Natural killer cell (primary cell): ENCODE data around the gene ZNF775. TPM values are rescaled to one million over a fixed set of nuclear protein-coding genes. Genes with fewer than 3 reads are reported as not detected.
"Not testable (repeated sequence)": the region's sequence is repeated elsewhere in the genome, so short reads cannot be mapped to it uniquely, and the experiment has no call there.

Experiments used
- ATAC-seq, 3 donors: fragments of 150-1000 bp in 2 of 3; fragments of 200-7000 bp in 1 of 3; cut with Tn5 transposase; 1 replicate in 1 of 3; 2 replicates in 2 of 3; pipeline ENCODE4 v1.10.0; 2021; ENCODE audit warnings: mild to moderate bottlenecking in 2 of 3, moderate library complexity in 2 of 3
- DNase-seq, 2 donors: peaks; one replicate each; pipeline versions ENCODE4 v3.0.0 to v3.0.0-alpha.2; 2013 to 2021; ENCODE audit warnings: mixed read lengths in 1 of 2
- H3K27ac ChIP-seq: one replicate; pipeline ENCODE4 v1.5.1; 2013; ENCODE audit warnings: mild to moderate bottlenecking, low read length
- H3K27me3 ChIP-seq: one replicate; pipeline ENCODE4 v1.6.1; 2013; ENCODE audit warnings: low read length; ENCODE audit not compliant: control insufficient read depth, insufficient read depth
- H3K36me3 ChIP-seq: one replicate; pipeline ENCODE4 v1.6.1; 2013; ENCODE audit warnings: low read length; ENCODE audit not compliant: control insufficient read depth, insufficient read depth
- H3K4me1 ChIP-seq: one replicate; pipeline ENCODE4 v1.6.1; 2013; ENCODE audit warnings: low read length; ENCODE audit not compliant: control insufficient read depth, insufficient read depth
- H3K4me3 ChIP-seq: one replicate; pipeline ENCODE4 v1.5.1; 2013; ENCODE audit warnings: low read length
- H3K9me3 ChIP-seq: one replicate; pipeline ENCODE4 v1.6.1; 2013; ENCODE audit warnings: low read length; ENCODE audit not compliant: control insufficient read depth, insufficient read depth
- H3K27ac Mint-ChIP-seq, 2 donors: one replicate each; pipeline ENCODE4 v1.8.0; 2022; ENCODE audit warnings: mild to moderate bottlenecking in 2 of 2, mixed read lengths in 2 of 2, moderate library complexity in 1 of 2
- H3K27me3 Mint-ChIP-seq, 2 donors: one replicate each; pipeline ENCODE4 v1.8.0; 2022; ENCODE audit warnings: low read depth in 2 of 2, mixed read lengths in 2 of 2
- H3K36me3 Mint-ChIP-seq: one replicate; pipeline ENCODE4 v1.8.0; 2022; ENCODE audit warnings: mixed read lengths
- H3K4me1 Mint-ChIP-seq, 2 donors: one replicate each; pipeline ENCODE4 v1.8.0; 2022; ENCODE audit warnings: mixed read lengths in 2 of 2
- H3K4me3 Mint-ChIP-seq: one replicate; pipeline ENCODE4 v1.8.0; 2022; ENCODE audit warnings: mild to moderate bottlenecking, moderate library complexity, mixed read lengths
- H3K9me3 Mint-ChIP-seq, 2 donors: one replicate each; pipeline ENCODE4 v1.8.0; 2022; ENCODE audit warnings: mixed read lengths in 2 of 2
- WGBS: methylation state at CpG from one replicate; pipeline ENCODE4 v1.1.7; 2013; ENCODE audit warnings: missing lambda C conversion rate; ENCODE audit not compliant: insufficient coverage; 5-methylcytosine and 5-hydroxymethylcytosine counted together
- intact Hi-C: fragments of 100-400 bp; cut with micrococcal nuclease; formaldehyde crosslinking; loops from one replicate; pipeline ENCODE4 v1.14.2; 2022
- total RNA-seq, 4 donors: library from RNA; stranded (reverse); fragments of 120-200 nt in 1 of 4; gene quantifications; one replicate each; pipeline versions ENCODE4 v1.2.3 to v1.2.4, GENCODE V29; 2013 to 2022
- TF ChIP-seq, protein P1 (sequence below): fragments of 200-600 bp; IDR thresholded peaks from one replicate; pipeline ENCODE4 v1.8.0; 2022; ENCODE audit warnings: antibody characterized with exemption

The ZNF775 gene
- total RNA-seq, 3 donors from 2014 or later (not counting 1 experiment from before 2014, with no cell fraction given) = 1.3 to 2.7 (median 1.6) TPM

DNA sequence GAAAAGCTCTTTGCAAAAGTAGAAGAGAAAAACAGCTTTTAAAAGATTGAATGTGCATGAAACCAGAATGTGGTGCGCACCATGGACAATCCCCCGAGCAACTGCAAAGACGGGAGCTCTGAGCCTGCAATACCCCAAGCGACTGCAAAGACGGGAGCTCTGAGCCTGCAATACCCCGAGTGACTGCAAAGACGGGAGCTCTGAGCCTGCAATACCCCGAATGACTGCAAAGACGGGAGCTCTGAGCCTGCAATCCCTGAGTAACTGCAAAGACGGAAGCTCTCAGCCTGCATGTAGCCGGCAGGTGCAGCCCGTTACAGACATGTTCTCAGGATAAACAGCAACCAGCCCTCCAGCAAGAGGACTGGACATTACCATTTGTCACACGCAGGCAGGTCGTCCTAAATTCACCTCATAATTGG lies 6.2 kb downstream of the ZNF775 start:
- Histone ChIP-seq H3K27ac (no peak overlapping the region), H3K4me1 (peaks cover 5% of the 10 kb centered on the region), H3K9me3 (no peaks in the 10 kb centered on the region), H3K36me3 (no peaks in the 10 kb centered on the region), H3K27me3 (no peaks in the 10 kb centered on the region), H3K4me3 (no peak overlapping the region)
- H3K27ac Mint-ChIP-seq = no peak overlapping the region
- H3K27me3 Mint-ChIP-seq = no peaks in the 10 kb centered on the region
- no peak for DNase-seq
- no peak overlapping the region for H3K4me3 Mint-ChIP-seq
- no peak for ATAC-seq
- intact Hi-C loops = no loop called here
- H3K4me1 Mint-ChIP-seq = peaks cover 9 to 11% of the 10 kb centered on the region in 2 donors
- H3K36me3 Mint-ChIP-seq = no peaks in the 10 kb centered on the region
- H3K9me3 Mint-ChIP-seq = no peaks in the 10 kb centered on the region
- TF ChIP-seq, protein P1, sequence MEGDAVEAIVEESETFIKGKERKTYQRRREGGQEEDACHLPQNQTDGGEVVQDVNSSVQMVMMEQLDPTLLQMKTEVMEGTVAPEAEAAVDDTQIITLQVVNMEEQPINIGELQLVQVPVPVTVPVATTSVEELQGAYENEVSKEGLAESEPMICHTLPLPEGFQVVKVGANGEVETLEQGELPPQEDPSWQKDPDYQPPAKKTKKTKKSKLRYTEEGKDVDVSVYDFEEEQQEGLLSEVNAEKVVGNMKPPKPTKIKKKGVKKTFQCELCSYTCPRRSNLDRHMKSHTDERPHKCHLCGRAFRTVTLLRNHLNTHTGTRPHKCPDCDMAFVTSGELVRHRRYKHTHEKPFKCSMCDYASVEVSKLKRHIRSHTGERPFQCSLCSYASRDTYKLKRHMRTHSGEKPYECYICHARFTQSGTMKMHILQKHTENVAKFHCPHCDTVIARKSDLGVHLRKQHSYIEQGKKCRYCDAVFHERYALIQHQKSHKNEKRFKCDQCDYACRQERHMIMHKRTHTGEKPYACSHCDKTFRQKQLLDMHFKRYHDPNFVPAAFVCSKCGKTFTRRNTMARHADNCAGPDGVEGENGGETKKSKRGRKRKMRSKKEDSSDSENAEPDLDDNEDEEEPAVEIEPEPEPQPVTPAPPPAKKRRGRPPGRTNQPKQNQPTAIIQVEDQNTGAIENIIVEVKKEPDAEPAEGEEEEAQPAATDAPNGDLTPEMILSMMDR = no peak
- WGBS = 94% methylated on average over 14 of the region's 14 CpGs

DNA sequence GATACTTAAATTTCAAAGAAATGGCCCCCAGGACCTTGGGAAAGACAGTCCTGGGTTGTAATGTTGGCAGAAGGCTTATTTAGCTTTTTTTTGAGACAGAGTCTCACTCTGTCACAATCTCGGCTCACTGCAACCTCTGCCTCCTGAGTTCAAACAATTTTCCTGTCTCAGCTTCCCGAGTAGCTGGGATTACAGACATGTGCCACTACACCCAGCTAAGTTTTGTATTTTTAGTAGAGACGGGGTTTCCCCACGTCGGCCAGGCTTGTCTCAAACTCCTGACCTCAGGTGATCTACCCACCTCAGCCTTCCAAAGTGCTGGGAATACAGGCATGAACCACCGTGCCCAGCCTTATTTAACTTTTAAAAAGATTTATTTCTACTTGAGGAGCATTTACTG lies 6.8 kb downstream of the ZNF775 start:
- H3K27me3 Mint-ChIP-seq, intact Hi-C loops, H3K27ac Mint-ChIP-seq, H3K36me3 ChIP-seq, ATAC-seq, H3K27ac ChIP-seq, H3K9me3 ChIP-seq, H3K4me1 ChIP-seq, H3K4me1 Mint-ChIP-seq, H3K36me3 Mint-ChIP-seq, H3K27me3 ChIP-seq, H3K9me3 Mint-ChIP-seq, DNase-seq, H3K4me3 Mint-ChIP-seq, H3K4me3 ChIP-seq: not testable (repeated sequence)
- WGBS = 92% methylated on average over 6 of the region's 6 CpGs

DNA sequence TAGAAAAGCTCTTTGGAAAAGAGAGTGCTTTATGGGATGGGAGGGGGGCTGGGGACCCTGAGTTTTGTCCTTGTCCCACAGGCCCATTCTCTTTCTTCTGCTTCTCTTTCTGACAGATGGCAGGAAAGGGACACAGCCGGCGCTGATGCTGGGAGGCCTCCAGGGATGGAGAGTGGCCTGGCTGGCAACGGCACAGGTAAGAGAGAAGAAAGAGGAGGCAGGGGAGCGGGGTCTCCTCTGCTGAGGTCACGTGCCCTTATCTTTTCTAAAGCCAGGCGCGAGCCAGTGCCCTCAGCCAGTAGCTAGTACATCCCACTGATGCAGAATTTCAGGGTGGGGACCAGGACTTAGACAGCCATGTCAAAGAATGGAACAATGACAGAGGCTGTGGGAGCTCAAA lies 9.2 kb downstream of the ZNF775 start:
- TF ChIP-seq, protein P1 = no peak
- Mint-ChIP-seq H3K4me3 (no peak overlapping the region), H3K36me3 (no peaks in the 10 kb centered on the region), H3K9me3 (no peaks in the 10 kb centered on the region), H3K4me1 (peaks cover 0 to 2% of the 10 kb centered on the region in 2 donors), H3K27me3 (no peaks in the 10 kb centered on the region), H3K27ac (no peak overlapping the region)
- Histone ChIP-seq H3K9me3 (no peaks in the 10 kb centered on the region), H3K27ac (no peak overlapping the region), H3K36me3 (no peaks in the 10 kb centered on the region), H3K4me1 (peaks cover 3% of the 10 kb centered on the region), H3K27me3 (no peaks in the 10 kb centered on the region), H3K4me3 (no peak overlapping the region)
- WGBS = 94% methylated on average over 6 of the region's 7 CpGs
- intact Hi-C loops = no loop called here
- no peak for ATAC-seq
- DNase-seq = no peak

DNA sequence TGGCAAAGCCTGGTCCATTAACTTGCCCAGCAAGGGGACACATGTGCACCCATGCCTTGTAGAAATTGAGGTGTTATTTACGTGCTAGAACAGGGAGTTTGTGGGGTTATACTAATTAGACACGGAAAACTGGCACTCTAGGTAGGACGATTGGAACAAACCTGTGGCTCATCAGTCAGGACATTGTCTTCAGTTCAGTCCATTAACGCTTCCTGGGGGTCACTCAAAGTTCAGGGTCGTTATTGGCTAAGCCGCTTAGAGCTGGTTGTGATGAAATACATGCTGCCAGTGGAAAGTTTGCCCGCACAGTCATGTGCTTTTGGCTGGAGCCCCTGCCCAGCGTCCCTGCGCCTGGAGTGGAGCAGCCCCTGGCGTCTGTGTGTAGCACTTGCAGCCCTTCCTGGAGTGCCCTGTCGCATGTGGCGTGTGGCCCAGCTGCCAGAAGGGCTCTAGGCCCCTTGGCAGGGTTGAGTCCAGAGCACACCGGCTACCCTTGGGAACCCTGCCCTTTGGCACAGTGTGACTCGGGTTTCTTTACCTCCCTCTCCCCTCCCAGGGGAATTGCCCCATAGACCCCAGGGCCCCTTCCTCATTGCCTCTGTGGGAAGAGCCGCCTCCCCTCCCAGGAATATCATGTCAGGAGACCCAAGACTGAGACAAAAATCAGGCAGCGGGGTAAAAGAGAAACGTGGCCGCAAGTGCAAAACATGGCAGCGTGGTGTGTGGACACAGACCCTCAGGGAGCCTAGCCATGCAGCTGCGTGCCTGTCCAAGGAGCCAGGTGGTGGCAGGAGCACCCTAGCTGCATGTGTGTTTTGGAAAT lies 9.8 kb downstream of the ZNF775 start:
- Histone ChIP-seq H3K4me3 (no peak overlapping the region), H3K27me3 (no peaks in the 10 kb centered on the region), H3K36me3 (no peaks in the 10 kb centered on the region), H3K9me3 (no peaks in the 10 kb centered on the region), H3K27ac (no peak overlapping the region), H3K4me1 (peaks cover 2% of the 10 kb centered on the region)
- no peaks in the 10 kb centered on the region for H3K9me3 Mint-ChIP-seq
- TF ChIP-seq, protein P1 = no peak
- no peak overlapping the region for H3K4me3 Mint-ChIP-seq
- intact Hi-C loops = no loop called here
- 87% methylated on average over 20 of the region's 20 CpGs for WGBS
- no peak overlapping the region for H3K27ac Mint-ChIP-seq
- DNase-seq = no peak
- H3K36me3 Mint-ChIP-seq = no peaks in the 10 kb centered on the region
- ATAC-seq = peak in 2 of 3 donors; percentile 32 to 35
- no peaks in the 10 kb centered on the region for H3K27me3 Mint-ChIP-seq
- no peaks in the 10 kb centered on the region for H3K4me1 Mint-ChIP-seq
